H9 (cell line): ENCODE measurements around the gene LCN2. TPM values are rescaled to one million over a fixed set of nuclear protein-coding genes. Genes with fewer than 3 reads are reported as not detected.

Experiments
- DNase-seq: peaks from one replicate; pipeline ENCODE4 v3.0.0-alpha.2; 2017
- H2AFZ ChIP-seq: one replicate; pipeline ENCODE4 v1.6.1; 2013; ENCODE audit warnings: mild to moderate bottlenecking, low read length, control low read depth, moderate library complexity
- H2AK5ac ChIP-seq: 2 replicates; pipeline ENCODE4 v1.6.1; 2013; ENCODE audit warnings: low read length, control low read depth, mixed read lengths; ENCODE audit not compliant: insufficient read length
- H2BK120ac ChIP-seq: one replicate; pipeline ENCODE4 v1.6.1; 2013; ENCODE audit warnings: low read depth, mild to moderate bottlenecking, low read length, control low read depth, inconsistent platforms; ENCODE audit not compliant: poor library complexity, severe bottlenecking
- H2BK12ac ChIP-seq: 2 replicates; pipeline ENCODE4 v1.6.1; 2013; ENCODE audit warnings: low read length, control low read depth, mixed read lengths, low read depth; ENCODE audit not compliant: insufficient read length
- H2BK15ac ChIP-seq: 2 replicates; pipeline ENCODE4 v1.6.1; 2013; ENCODE audit warnings: low read depth, low read length, control low read depth
- H2BK20ac ChIP-seq: one replicate; pipeline ENCODE4 v1.6.1; 2013; ENCODE audit warnings: low read depth, mild to moderate bottlenecking, low read length, control low read depth, inconsistent platforms; ENCODE audit not compliant: poor library complexity, severe bottlenecking
- H2BK5ac ChIP-seq: 2 replicates; pipeline ENCODE4 v1.6.1; 2013; ENCODE audit warnings: low read length, control low read depth, mixed read lengths; ENCODE audit not compliant: insufficient read length
- H3K14ac ChIP-seq: 2 replicates; pipeline ENCODE4 v1.6.1; 2013; ENCODE audit warnings: low read length, control low read depth; ENCODE audit not compliant: insufficient read depth
- H3K18ac ChIP-seq: 2 replicates; pipeline ENCODE4 v1.6.1; 2013; ENCODE audit warnings: low read depth, mild to moderate bottlenecking, mixed read lengths, low read length, control low read depth; ENCODE audit not compliant: insufficient read length
- H3K23ac ChIP-seq: 2 replicates; pipeline ENCODE4 v1.6.1; 2013; ENCODE audit warnings: low read length, control low read depth, mixed read lengths, low read depth; ENCODE audit not compliant: insufficient read length
- H3K23me2 ChIP-seq: 2 replicates; pipeline ENCODE4 v1.6.1; 2013; ENCODE audit warnings: low read depth, mild to moderate bottlenecking, mixed read lengths, low read length, control low read depth; ENCODE audit not compliant: insufficient read length, poor library complexity, severe bottlenecking
- H3K27ac ChIP-seq: 2 replicates; pipeline ENCODE4 v1.5.1; 2013; ENCODE audit warnings: low read length, control low read depth, mixed read lengths, low read depth; ENCODE audit not compliant: insufficient read length
- H3K27me3 ChIP-seq: 2 replicates; pipeline ENCODE4 v1.6.1; 2013; ENCODE audit warnings: low read length, control low read depth, inconsistent platforms; ENCODE audit not compliant: insufficient read depth
- H3K4ac ChIP-seq: 2 replicates; pipeline ENCODE4 v1.6.1; 2013; ENCODE audit warnings: low read depth, mild to moderate bottlenecking, control low read depth, inconsistent platforms, low read length, moderate library complexity
- H3K4me1 ChIP-seq: 2 replicates; pipeline ENCODE4 v1.6.1; 2013; ENCODE audit warnings: low read length, control low read depth, inconsistent platforms; ENCODE audit not compliant: insufficient read depth
- H3K4me2 ChIP-seq: 2 replicates; pipeline ENCODE4 v1.6.1; 2013; ENCODE audit warnings: low read length, control low read depth, mixed read lengths; ENCODE audit not compliant: insufficient read length, insufficient read depth
- H3K56ac ChIP-seq: 2 replicates; pipeline ENCODE4 v1.6.1; 2013; ENCODE audit warnings: low read depth, mild to moderate bottlenecking, mixed read lengths, low read length, control low read depth; ENCODE audit not compliant: insufficient read length
- H3K79me1 ChIP-seq: 2 replicates; pipeline ENCODE4 v1.6.1; 2013; ENCODE audit warnings: low read depth, mild to moderate bottlenecking, moderate library complexity, low read length, control low read depth, inconsistent platforms; ENCODE audit not compliant: insufficient read depth, poor library complexity, severe bottlenecking
- H3K79me2 ChIP-seq: 2 replicates; pipeline ENCODE4 v1.6.1; 2013; ENCODE audit warnings: low read length, control low read depth, inconsistent platforms; ENCODE audit not compliant: insufficient read depth
- H3K9ac ChIP-seq: 2 replicates; pipeline ENCODE4 v1.6.1; 2013; ENCODE audit warnings: low read length, control low read depth, mixed read lengths; ENCODE audit not compliant: insufficient read length; ENCODE audit errors: extremely low read depth
- H3K9me3 ChIP-seq: one replicate; pipeline ENCODE4 v1.6.1; 2013; ENCODE audit warnings: low read depth, low read length, inconsistent platforms; ENCODE audit not compliant: control insufficient read depth
- H3T11ph ChIP-seq: one replicate; pipeline ENCODE4 v1.6.1; 2013; ENCODE audit warnings: mild to moderate bottlenecking, low read length, control low read depth, inconsistent platforms
- H4K20me1 ChIP-seq: one replicate; pipeline ENCODE4 v1.6.1; 2013; ENCODE audit not compliant: control insufficient read depth, insufficient read length, insufficient read depth
- H4K5ac ChIP-seq: 2 replicates; pipeline ENCODE4 v1.6.1; 2013; ENCODE audit warnings: low read depth, mild to moderate bottlenecking, mixed read lengths, low read length, control low read depth; ENCODE audit not compliant: insufficient read length
- H4K8ac ChIP-seq: replicated peaks from 2 replicates; pipeline ENCODE4 v1.6.1; 2013; ENCODE audit warnings: low read length, control low read depth, mixed read lengths, low read depth; ENCODE audit not compliant: insufficient read length
- H4K91ac ChIP-seq: 2 replicates; pipeline ENCODE4 v1.6.1; 2013; ENCODE audit warnings: low read depth, mild to moderate bottlenecking, moderate library complexity, mixed read lengths, low read length, control low read depth; ENCODE audit not compliant: insufficient read length
- H3K27ac Mint-ChIP-seq, 3 experiments: 2 replicates in 2 of 3; 3 replicates in 1 of 3; pipeline ENCODE4 v1.8.0; 2020 to 2021; ENCODE audit warnings: mixed read lengths in 3 of 3, mild to moderate bottlenecking in 1 of 3, moderate library complexity in 1 of 3
- H3K27me3 Mint-ChIP-seq: 2 replicates; pipeline ENCODE4 v1.8.0; 2021; ENCODE audit warnings: low read depth, mild to moderate bottlenecking, moderate library complexity, mixed read lengths
- H3K36me3 Mint-ChIP-seq, 3 experiments: 2 replicates in 2 of 3; 3 replicates in 1 of 3; pipeline ENCODE4 v1.8.0; 2020 to 2021; ENCODE audit warnings: low read depth in 3 of 3, mixed read lengths in 3 of 3; ENCODE audit not compliant: insufficient read depth in 1 of 3
- H3K4me1 Mint-ChIP-seq, 2 experiments: 2 replicates each; pipeline ENCODE4 v1.8.0; 2020; ENCODE audit warnings: mixed read lengths in 2 of 2
- H3K4me3 Mint-ChIP-seq, 2 experiments: 2 replicates in 1 of 2; 3 replicates in 1 of 2; pipeline ENCODE4 v1.8.0; 2020 to 2021; ENCODE audit warnings: mild to moderate bottlenecking in 2 of 2, mixed read lengths in 2 of 2, moderate library complexity in 1 of 2
- H3K9me3 Mint-ChIP-seq, 2 experiments: 2 replicates in 1 of 2; 3 replicates in 1 of 2; pipeline ENCODE4 v1.8.0; 2020; ENCODE audit warnings: mild to moderate bottlenecking in 2 of 2, mixed read lengths in 2 of 2, moderate library complexity in 1 of 2
- WGBS: extraction: QIAGEN DNeasy Blood & Tissue Kit; methylation state at CpG from one replicate; pipeline ENCODE4 v1.1.7; 2013; ENCODE audit warnings: missing lambda C conversion rate, low lambda C conversion rate, mixed read lengths; ENCODE audit not compliant: insufficient read length; ENCODE audit errors: extremely low coverage; 5-methylcytosine and 5-hydroxymethylcytosine counted together
- total RNA-seq: library from RNA; stranded (reverse); gene quantifications from 2 replicates; pipeline ENCODE4 v1.2.1, GENCODE V29; 2021
- TF ChIP-seq, protein P1 (sequence below): fragments of 200-600 bp; sonication (generic); conservative IDR thresholded peaks from 3 replicates; pipeline ENCODE4 v1.8.0; 2021; ENCODE audit warnings: antibody characterized with exemption, mild to moderate bottlenecking

The LCN2 gene
- total RNA-seq, 1 experiment from 2014 or later = not detected

- no peaks in the 10 kb centered on the region for H3K9me3 ChIP-seq
- H3K27me3 Mint-ChIP-seq = peaks cover 37% of the 10 kb centered on the region
- no peaks in the 10 kb centered on the region for H3K79me1 ChIP-seq
- H2AK5ac ChIP-seq = no peak overlapping the region
- peak overlapping the region; percentile 87 for H3K18ac ChIP-seq
- H3K79me2 ChIP-seq = no peaks in the 10 kb centered on the region
- no peak overlapping the region for H2BK20ac ChIP-seq
- H2BK5ac ChIP-seq = no peak overlapping the region
- no peak overlapping the region for H2BK15ac ChIP-seq
- H3K4ac ChIP-seq = no peak overlapping the region
- H2AFZ ChIP-seq = no peak overlapping the region
- no peak overlapping the region for H3T11ph ChIP-seq
- no CpG with 5 or more reads among the region's 82 CpGs for WGBS
- 0 out of 2 replicates have a peak, but pooled peaks cover 3% of the 10 kb centered on the region for H3K27me3 ChIP-seq
- H3K27ac Mint-ChIP-seq = peak overlapping the region; percentile 99
- H3K9me3 Mint-ChIP-seq = peaks cover 9 to 12% of the 10 kb centered on the region in 2 experiments
- H3K4me1 ChIP-seq = no peaks in the 10 kb centered on the region
- H3K56ac ChIP-seq = no peak overlapping the region
- H2BK120ac ChIP-seq = no peak overlapping the region
- peak overlapping the region; percentile 81 for H3K9ac ChIP-seq
- H4K5ac ChIP-seq = no peak overlapping the region
- H4K91ac ChIP-seq = no peak overlapping the region
- no peak overlapping the region for H4K8ac ChIP-seq
- H3K36me3 Mint-ChIP-seq = peaks cover 16 to 30% (median 22%) of the 10 kb centered on the region in 3 experiments
- peaks cover 12% of the 10 kb centered on the region for H3K23me2 ChIP-seq
- TF ChIP-seq, protein P1, sequence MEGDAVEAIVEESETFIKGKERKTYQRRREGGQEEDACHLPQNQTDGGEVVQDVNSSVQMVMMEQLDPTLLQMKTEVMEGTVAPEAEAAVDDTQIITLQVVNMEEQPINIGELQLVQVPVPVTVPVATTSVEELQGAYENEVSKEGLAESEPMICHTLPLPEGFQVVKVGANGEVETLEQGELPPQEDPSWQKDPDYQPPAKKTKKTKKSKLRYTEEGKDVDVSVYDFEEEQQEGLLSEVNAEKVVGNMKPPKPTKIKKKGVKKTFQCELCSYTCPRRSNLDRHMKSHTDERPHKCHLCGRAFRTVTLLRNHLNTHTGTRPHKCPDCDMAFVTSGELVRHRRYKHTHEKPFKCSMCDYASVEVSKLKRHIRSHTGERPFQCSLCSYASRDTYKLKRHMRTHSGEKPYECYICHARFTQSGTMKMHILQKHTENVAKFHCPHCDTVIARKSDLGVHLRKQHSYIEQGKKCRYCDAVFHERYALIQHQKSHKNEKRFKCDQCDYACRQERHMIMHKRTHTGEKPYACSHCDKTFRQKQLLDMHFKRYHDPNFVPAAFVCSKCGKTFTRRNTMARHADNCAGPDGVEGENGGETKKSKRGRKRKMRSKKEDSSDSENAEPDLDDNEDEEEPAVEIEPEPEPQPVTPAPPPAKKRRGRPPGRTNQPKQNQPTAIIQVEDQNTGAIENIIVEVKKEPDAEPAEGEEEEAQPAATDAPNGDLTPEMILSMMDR = no peak
- peak overlapping the region; percentile 18 for H3K27ac ChIP-seq
- H3K4me1 Mint-ChIP-seq = peaks cover 13 to 16% of the 10 kb centered on the region in 2 experiments
- peak overlapping the region; percentile 96 for H3K14ac ChIP-seq
- DNase-seq = peak; percentile 88
- no peak overlapping the region for H3K23ac ChIP-seq
- H3K4me2 ChIP-seq = peak overlapping the region; percentile 58
- no peaks in the 10 kb centered on the region for H4K20me1 ChIP-seq
- no peak overlapping the region for H2BK12ac ChIP-seq
- H3K4me3 Mint-ChIP-seq = peak overlapping the region; percentile 94 to 97
These were observed 21.0 kb upstream of the LCN2 start for GRCh38 chr9:128127990-128128835.
